T-helper 2 cell treated with Interferon-gamma antibody and Interleukin-4, amounts not matched to agents 5 μg/mL and 100 μg/mL, for 36 hours (primary cell): ENCODE results near the gene PPFIA4.

ENCODE experiments used
- DNase-seq: peaks from one replicate; pipeline ENCODE4 v3.0.0; 2021; ENCODE audit warnings: low spot score
- H3K27ac Mint-ChIP-seq: one replicate; pipeline ENCODE4 v1.8.0; 2021; ENCODE audit warnings: mild to moderate bottlenecking, mixed read lengths
- H3K27me3 Mint-ChIP-seq: one replicate; pipeline ENCODE4 v1.8.0; 2021; ENCODE audit warnings: low read depth, mixed read lengths
- H3K36me3 Mint-ChIP-seq: one replicate; pipeline ENCODE4 v1.8.0; 2021; ENCODE audit warnings: low read depth, mixed read lengths
- H3K4me1 Mint-ChIP-seq: one replicate; pipeline ENCODE4 v1.8.0; 2021; ENCODE audit warnings: low read depth, mixed read lengths
- H3K4me3 Mint-ChIP-seq: one replicate; pipeline ENCODE4 v1.8.0; 2022; ENCODE audit warnings: mild to moderate bottlenecking, moderate library complexity, mixed read lengths
- H3K9me3 Mint-ChIP-seq: one replicate; pipeline ENCODE4 v1.8.0; 2021; ENCODE audit warnings: mixed read lengths

The PPFIA4 gene

GRCh38 chr1:203082571-203083462, 56.5 kb downstream of the PPFIA4 start:
- H3K9me3 Mint-ChIP-seq = no peaks in the 10 kb centered on the region
- no peaks in the 10 kb centered on the region for H3K4me1 Mint-ChIP-seq
- DNase-seq = no peak
- no peak overlapping the region for H3K4me3 Mint-ChIP-seq
- H3K36me3 Mint-ChIP-seq = no peaks in the 10 kb centered on the region
- H3K27ac Mint-ChIP-seq = no peak overlapping the region
- H3K27me3 Mint-ChIP-seq = no peaks in the 10 kb centered on the region

GRCh38 chr1:203083463-203083921, 57.2 kb downstream of the PPFIA4 start:
- H3K36me3 Mint-ChIP-seq = no peaks in the 10 kb centered on the region
- DNase-seq = no peak
- no peaks in the 10 kb centered on the region for H3K27me3 Mint-ChIP-seq
- H3K4me1 Mint-ChIP-seq = no peaks in the 10 kb centered on the region
- no peak overlapping the region for H3K4me3 Mint-ChIP-seq
- no peak overlapping the region for H3K27ac Mint-ChIP-seq
- no peaks in the 10 kb centered on the region for H3K9me3 Mint-ChIP-seq

GRCh38 chr1:203084588-203085527, 58.6 kb downstream of the PPFIA4 start:
- no peaks in the 10 kb centered on the region for H3K4me1 Mint-ChIP-seq
- no peaks in the 10 kb centered on the region for H3K27me3 Mint-ChIP-seq
- H3K36me3 Mint-ChIP-seq = no peaks in the 10 kb centered on the region
- no peak for DNase-seq
- no peak overlapping the region for H3K27ac Mint-ChIP-seq
- no peak overlapping the region for H3K4me3 Mint-ChIP-seq
- no peaks in the 10 kb centered on the region for H3K9me3 Mint-ChIP-seq

DNA sequence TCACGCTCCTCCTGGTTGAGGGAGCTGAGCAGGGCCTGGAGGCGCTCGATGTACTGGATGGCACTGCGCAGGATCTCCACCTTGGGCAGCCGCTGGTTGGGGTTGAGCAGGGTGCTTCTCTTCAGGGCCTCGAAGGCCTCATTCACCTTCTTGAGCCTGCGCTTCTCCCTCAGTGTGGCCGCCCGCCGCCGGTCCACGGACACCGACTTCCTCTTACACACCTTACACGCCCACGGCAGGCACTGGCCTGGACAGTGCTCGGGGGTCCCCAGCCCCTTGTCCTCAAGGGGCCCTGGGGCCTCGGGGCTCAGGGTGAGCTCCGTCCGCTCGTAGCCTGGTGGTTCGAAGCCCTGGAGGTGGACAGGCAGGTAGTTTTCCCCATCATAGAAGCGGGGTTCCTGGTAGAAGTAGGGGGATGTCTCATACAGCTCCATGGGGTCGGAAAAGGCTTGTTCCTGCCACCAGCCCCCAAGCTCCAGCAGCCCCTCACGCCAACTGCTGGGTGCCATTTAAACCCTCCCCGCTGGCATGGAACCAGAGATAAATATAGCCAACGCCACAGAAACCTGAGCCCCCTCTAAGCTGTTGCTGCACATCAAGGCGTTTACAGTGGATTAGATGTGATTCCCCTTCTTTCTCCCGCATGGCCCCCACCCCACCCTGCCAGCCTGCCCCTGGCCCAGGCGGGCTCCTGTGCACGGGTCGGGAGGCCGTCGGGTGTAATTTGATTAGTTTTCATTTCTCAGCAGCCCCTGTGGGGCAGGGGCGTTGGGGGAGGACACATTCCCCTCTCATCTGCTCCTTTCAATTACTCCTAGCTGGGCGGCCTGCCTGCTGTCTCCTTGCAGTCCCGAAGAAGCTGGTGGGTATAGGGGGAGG, 59.5 kb downstream of the PPFIA4 start, which contains the start of gene MYOG:
Gene MYOG (minus strand): TSS at position 485 of the 879 bp plus-strand sequence. CDS start 51 bp downstream, at position 434.
- Mint-ChIP-seq H3K27ac (no peak within 1 kb of the TSS), H3K4me3 (no peak within 1 kb of the TSS), H3K36me3 (no peaks in the 10 kb centered on the region), H3K9me3 (no peaks in the 10 kb centered on the region), H3K4me1 (no peaks in the 10 kb centered on the region), H3K27me3 (peaks cover 3% of the 10 kb centered on the region)
- DNase-seq = no peak

GRCh38 chr1:203086992-203087763, 60.9 kb downstream of the PPFIA4 start:
- Mint-ChIP-seq H3K36me3 (no peaks in the 10 kb centered on the region), H3K4me3 (no peak overlapping the region), H3K4me1 (no peaks in the 10 kb centered on the region), H3K9me3 (no peaks in the 10 kb centered on the region), H3K27ac (no peak overlapping the region), H3K27me3 (peaks cover 4% of the 10 kb centered on the region)
- DNase-seq = no peak

GRCh38 chr1:203088441-203088840, 62.1 kb downstream of the PPFIA4 start:
- Mint-ChIP-seq H3K36me3 (no peaks in the 10 kb centered on the region), H3K9me3 (no peaks in the 10 kb centered on the region), H3K27ac (no peak overlapping the region), H3K4me3 (no peak overlapping the region), H3K27me3 (peaks cover 6% of the 10 kb centered on the region), H3K4me1 (no peaks in the 10 kb centered on the region)
- no peak for DNase-seq

DNA sequence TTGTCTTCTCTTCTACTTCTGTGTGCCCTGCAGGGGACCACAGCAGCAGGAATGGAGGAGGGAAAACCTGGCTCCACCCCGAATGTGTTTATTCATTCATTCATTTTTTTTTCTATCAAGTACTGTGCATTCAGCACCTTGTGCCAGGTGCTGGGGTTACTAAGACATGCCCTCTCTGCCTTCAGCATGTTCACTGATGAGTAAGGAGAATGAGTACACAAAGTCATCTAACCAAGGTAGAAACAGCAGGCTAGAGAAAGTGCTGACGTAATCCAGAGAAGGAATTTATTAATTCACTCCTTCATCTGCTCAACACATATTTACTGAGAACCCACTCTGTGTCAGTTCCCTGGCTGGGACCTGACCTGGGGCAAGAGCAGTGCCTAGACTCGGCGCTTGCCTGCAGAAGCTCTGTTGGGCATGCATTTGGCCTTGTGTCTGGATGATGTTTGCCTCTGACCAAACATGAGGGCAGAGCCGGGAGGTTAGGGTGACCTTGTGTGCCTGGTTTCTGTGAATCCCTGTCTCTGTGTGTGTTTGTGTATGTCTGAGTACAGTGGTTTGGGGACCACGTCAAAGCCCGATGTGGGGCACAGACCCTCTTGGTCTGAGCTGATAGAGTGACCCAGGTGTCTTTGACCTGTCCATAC, 62.8 kb downstream of the PPFIA4 start:
- Mint-ChIP-seq H3K36me3 (no peaks in the 10 kb centered on the region), H3K4me3 (no peak overlapping the region), H3K27me3 (peaks cover 6% of the 10 kb centered on the region), H3K27ac (no peak overlapping the region), H3K4me1 (no peaks in the 10 kb centered on the region), H3K9me3 (no peaks in the 10 kb centered on the region)
- no peak for DNase-seq

DNA sequence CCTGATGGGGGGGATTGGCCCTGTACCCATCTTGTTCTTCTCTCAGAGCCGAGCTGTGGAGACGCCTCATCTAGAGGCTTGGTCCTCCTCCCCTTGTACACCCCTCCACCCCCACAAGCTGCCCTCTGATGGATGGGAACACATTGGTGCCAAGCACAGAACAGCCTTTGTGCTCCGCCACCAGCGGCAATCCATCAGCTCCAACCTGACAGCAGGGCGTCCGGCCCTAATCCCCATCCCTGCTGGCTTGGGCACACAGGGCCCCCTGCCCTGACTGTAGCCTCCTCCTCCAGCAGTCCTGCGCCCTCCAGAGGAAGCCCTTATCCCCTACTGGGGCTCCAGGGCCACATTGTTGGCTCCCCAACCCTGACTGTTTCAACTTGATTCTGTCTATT, 63.4 kb downstream of the PPFIA4 start:
- DNase-seq = no peak
- Mint-ChIP-seq H3K27ac (no peak overlapping the region), H3K4me3 (no peak overlapping the region), H3K4me1 (no peaks in the 10 kb centered on the region), H3K9me3 (peaks cover 4% of the 10 kb centered on the region), H3K36me3 (no peaks in the 10 kb centered on the region), H3K27me3 (peaks cover 6% of the 10 kb centered on the region)

GRCh38 chr1:203090421-203091198, 64.3 kb downstream of the PPFIA4 start:
- Mint-ChIP-seq H3K9me3 (peaks cover 14% of the 10 kb centered on the region), H3K27ac (no peak overlapping the region), H3K4me1 (no peaks in the 10 kb centered on the region), H3K27me3 (peaks cover 6% of the 10 kb centered on the region), H3K4me3 (no peak overlapping the region), H3K36me3 (no peaks in the 10 kb centered on the region)
- DNase-seq = no peak

DNA sequence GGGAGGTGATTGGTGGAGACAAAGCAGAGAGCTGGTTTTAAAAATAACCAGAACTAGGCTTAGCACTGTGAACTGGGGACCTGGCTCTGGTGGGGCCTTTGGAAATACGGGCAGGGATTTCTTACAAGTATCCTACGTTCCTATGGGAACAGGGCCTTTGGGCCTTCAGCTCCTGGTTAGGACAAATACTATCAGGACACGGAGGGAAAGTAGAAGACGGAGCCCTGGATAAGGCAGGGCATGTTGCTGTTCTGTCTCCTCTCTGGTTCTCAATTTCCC, 64.8 kb downstream of the PPFIA4 start:
- H3K36me3 Mint-ChIP-seq = no peaks in the 10 kb centered on the region
- H3K4me1 Mint-ChIP-seq = no peaks in the 10 kb centered on the region

DNA sequence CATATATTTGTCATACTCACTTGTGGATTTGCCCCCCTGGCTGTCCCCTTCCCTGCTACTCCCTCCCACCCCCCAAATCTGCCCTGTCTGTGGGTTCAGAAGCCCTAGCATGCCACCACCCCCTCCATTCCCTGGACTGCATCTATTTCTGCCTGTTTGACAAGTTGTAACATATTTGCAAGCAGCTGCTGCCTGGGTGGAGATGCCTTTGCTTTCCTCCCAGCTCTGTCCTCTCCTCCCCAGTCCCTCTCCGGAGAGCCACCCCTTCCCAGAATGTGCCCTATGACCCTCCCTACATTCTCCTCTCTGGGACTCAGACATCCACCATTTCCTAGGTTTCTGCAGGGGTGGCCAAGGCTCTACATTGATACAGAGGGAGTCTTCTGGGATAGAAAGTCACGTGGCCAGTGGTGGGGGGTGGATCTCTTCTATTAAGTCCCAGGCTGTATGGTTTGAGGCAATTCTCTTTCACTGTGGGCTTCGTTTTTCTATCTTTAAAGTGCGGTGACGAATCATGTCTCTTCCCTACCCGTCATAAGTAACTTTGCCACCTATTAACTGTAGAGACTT, 65.6 kb downstream of the PPFIA4 start:
- H3K9me3 Mint-ChIP-seq = peaks cover 15% of the 10 kb centered on the region
- DNase-seq = no peak

More for the DNA sequence above, 64.8 kb downstream of the PPFIA4 start:
- no peak for DNase-seq
- H3K27me3 Mint-ChIP-seq = peaks cover 6% of the 10 kb centered on the region
- no peak overlapping the region for H3K4me3 Mint-ChIP-seq
- no peak overlapping the region for H3K27ac Mint-ChIP-seq
- H3K9me3 Mint-ChIP-seq = peaks cover 15% of the 10 kb centered on the region

More for the DNA sequence above, 65.6 kb downstream of the PPFIA4 start:
- peaks cover 6% of the 10 kb centered on the region for H3K27me3 Mint-ChIP-seq
- no peak overlapping the region for H3K4me3 Mint-ChIP-seq
- H3K4me1 Mint-ChIP-seq = no peaks in the 10 kb centered on the region
- H3K36me3 Mint-ChIP-seq = no peaks in the 10 kb centered on the region
- H3K27ac Mint-ChIP-seq = no peak overlapping the region
